HepG2 (cell line): Measurements from ENCODE around the gene MYO15A. TPM values are rescaled to one million over a fixed set of nuclear protein-coding genes. Genes with fewer than 3 reads are reported as not detected.

Experiments used
- ATAC-seq: fragments of 200-7000 bp; cut with Tn5 transposase; 3 replicates; pipeline ENCODE4 v1.9.1; 2020; ENCODE audit warnings: mild to moderate bottlenecking, moderate library complexity
- BruUV-seq: library from RNA; stranded (reverse); fragments of 400-500 nt; replicated peaks from 2 replicates; lab custom pipeline; 2021; lab: Mats Ljungman, UMichigan
- CTCF ChIA-PET: fragments of 300-600 bp; formaldehyde crosslinking; extraction: SDS; loops from one replicate; lab custom pipeline; 2021; ENCODE audit warnings: low total read pairs, inconsistent platforms, low intra/inter-chr PET ratio; lab: Yijun Ruan, JAX
- POLR2A ChIA-PET: fragments of 350-600 bp; sonication (Branson Sonifier 250); formaldehyde crosslinking; loops from one replicate; lab custom pipeline; 2020; ENCODE audit warnings: antibody characterized with exemption, inconsistent platforms; lab: Yijun Ruan, JAX
- DNase-seq: peaks from one replicate; pipeline ENCODE4 v3.0.0-alpha.2; 2015; ENCODE audit warnings: low spot score
- FAIRE-seq: peaks from 3 replicates; lab custom pipeline; 2011; peaks lifted over from hg19 to GRCh38; lab: Jason Lieb, UNC
- H2AFZ ChIP-seq: one replicate; pipeline ENCODE4 v1.6.1; 2011; ENCODE audit warnings: low read length, inconsistent platforms
- H3K27ac ChIP-seq: fragments of 300-600 bp; 3 replicates; pipeline ENCODE4 v1.8.0; 2011; ENCODE audit warnings: mixed run types, mild to moderate bottlenecking, mixed read lengths, low read length, inconsistent platforms; ENCODE audit not compliant: insufficient read depth; ENCODE audit errors: extremely low read length
- H3K27me3 ChIP-seq, 2 experiments: fragments of 200-600 bp in 1 of 2; 2 replicates in 1 of 2; 3 replicates in 1 of 2; pipeline versions ENCODE4 v1.6.0 to v1.8.0; 2011; ENCODE audit warnings: low read length in 2 of 2, mild to moderate bottlenecking in 2 of 2, moderate library complexity in 2 of 2, inconsistent platforms in 1 of 2; ENCODE audit not compliant: insufficient read depth in 2 of 2, control insufficient read depth in 1 of 2
- H3K36me3 ChIP-seq, 2 experiments: fragments of 200-600 bp in 1 of 2; replicated peaks in 1 of 2; 2 replicates in 1 of 2; 3 replicates in 1 of 2; pipeline versions ENCODE4 v1.5.1 to v1.8.0; 2011; ENCODE audit warnings: low read length in 2 of 2, inconsistent platforms in 1 of 2; ENCODE audit not compliant: insufficient read depth in 2 of 2, control insufficient read depth in 1 of 2
- H3K4me1 ChIP-seq: 2 replicates; pipeline ENCODE4 v1.5.1; 2012; ENCODE audit warnings: low read length, inconsistent platforms; ENCODE audit not compliant: insufficient read depth
- H3K4me2 ChIP-seq: 2 replicates; pipeline ENCODE4 v1.6.0; 2011; ENCODE audit warnings: low read depth, low read length, inconsistent platforms
- H3K4me3 ChIP-seq, 3 experiments: fragments of 200-600 bp in 1 of 3; sonication (generic), shearing (Covaris generic) in 1 of 3; replicated peaks in 1 of 3; 2 replicates each; pipeline ENCODE4 v1.5.1; 2011 to 2016; ENCODE audit warnings: low read length in 3 of 3, inconsistent platforms in 2 of 3, low read depth in 2 of 3, mild to moderate bottlenecking in 2 of 3, control low read depth in 1 of 3, mixed read lengths in 1 of 3; ENCODE audit not compliant: insufficient read depth in 1 of 3
- H3K79me2 ChIP-seq: one replicate; pipeline ENCODE4 v1.6.1; 2011; ENCODE audit warnings: low read length, inconsistent platforms; ENCODE audit not compliant: insufficient read depth
- H3K9ac ChIP-seq: 2 replicates; pipeline ENCODE4 v1.6.0; 2011; ENCODE audit warnings: mild to moderate bottlenecking, low read depth, low read length, inconsistent platforms; ENCODE audit not compliant: insufficient read depth
- H3K9me3 ChIP-seq: 2 replicates; pipeline ENCODE4 v1.5.1; 2012; ENCODE audit warnings: mild to moderate bottlenecking, low read length
- H4K20me1 ChIP-seq: 2 replicates; pipeline ENCODE4 v1.6.0; 2011; ENCODE audit warnings: inconsistent platforms, mild to moderate bottlenecking, low read length, moderate library complexity; ENCODE audit not compliant: insufficient read depth
- AHDC1 ChIP-seq: sonication (generic); formaldehyde crosslinking; IDR thresholded peaks from 2 replicates; pipeline ENCODE4 v1.5.1; 2020; ENCODE audit warnings: mild to moderate bottlenecking, missing genetic modification reagents, borderline replicate concordance
- JDP2 ChIP-seq: sonication (generic); formaldehyde crosslinking; IDR thresholded peaks from 2 replicates; pipeline ENCODE4 v1.8.1; 2022; ENCODE audit warnings: missing genetic modification reagents, borderline replicate concordance
- ZFX ChIP-seq: sonication (generic); formaldehyde crosslinking; IDR thresholded peaks from 2 replicates; pipeline ENCODE4 v1.4.0; 2020; ENCODE audit warnings: mild to moderate bottlenecking, low read depth, missing genetic modification reagents, moderate library complexity
- ZNF549 ChIP-seq: sonication (generic); formaldehyde crosslinking; IDR thresholded peaks from 2 replicates; pipeline ENCODE4 v1.5.0; 2020; ENCODE audit warnings: missing genetic modification reagents
- WGBS: methylation state at CpG from one replicate; pipeline ENCODE4 v1.1.6; 2017; ENCODE audit warnings: low lambda C conversion rate; 5-methylcytosine and 5-hydroxymethylcytosine counted together
- in situ Hi-C: cut with HindIII; loops from 2 replicates; pipeline ENCODE4 v1.10.0; 2017; ENCODE audit warnings: low pct_unique_long_range_greater_than_20kb; ENCODE audit not compliant: extremely low pct_ligation_motif_present
- intact Hi-C: fragments of 100-400 bp; cut with micrococcal nuclease; formaldehyde crosslinking; loops from one replicate; pipeline ENCODE4 v1.10.0; 2022; ENCODE audit not compliant: unreplicated experiment
- polyA plus RNA-seq, 8 experiments: library from polyadenylated mRNA; depleted of rRNA in 3 of 8; stranded (reverse) in 7 of 8; unstranded in 1 of 8; fragments of >200 nt; fragmentation: Illumina TruSeq in 4 of 8; extraction: Trizol in 4 of 8; gene quantifications; 2 replicates each; pipeline versions ENCODE4 v1.2.1 to v1.2.3, GENCODE V29; 2011 to 2016; ENCODE audit warnings: low read depth in 4 of 8, missing spikeins in 1 of 8, mixed read lengths in 1 of 8; ENCODE audit not compliant: insufficient read depth in 1 of 8
- total RNA-seq, 5 experiments: library from RNA; depleted of rRNA; stranded (reverse); fragments of >200 nt; fragmentation: Illumina TruSeq; extraction: Trizol; gene quantifications; 2 replicates each; pipeline ENCODE4 v1.2.3, GENCODE V29; 2016; ENCODE audit warnings: low read depth in 1 of 5

MYO15A gene
- total and polyA plus RNA-seq, 2 of the 13 experiments (the other 11 are each of a cell fraction or from before 2014, with no cell fraction given), result 0.07 to 0.20 TPM

- Histone ChIP-seq H3K27ac (no peak overlapping the region), H3K79me2 (no peaks in the 10 kb centered on the region), H3K9ac (no peak overlapping the region), H3K4me1 (peaks cover 27% of the 10 kb centered on the region), H2AFZ (no peak overlapping the region), H3K9me3 (no peaks in the 10 kb centered on the region), H4K20me1 (no peaks in the 10 kb centered on the region), H3K27me3 (peaks cover 3 to 9% of the 10 kb centered on the region in 2 experiments; a peak in 3 of 5 replicates), H3K36me3 (no peaks in the 10 kb centered on the region), H3K4me2 (no peak overlapping the region), H3K4me3 (no peak overlapping the region)
- ChIA-PET POLR2A (no interaction called here), CTCF (no interaction called here)
- 5% methylated on average over 4 of the region's 8 CpGs for WGBS
- TF ChIP-seq ZFX (no peak), ZNF549 (CRISPR knock-in tag) (no peak), AHDC1 (no peak), JDP2 (CRISPR knock-in tag) (no peak)
- intact Hi-C loops (no loop called here), in situ Hi-C loops (no loop called here)
- no TSS peak for BruUV-seq
- ATAC-seq, result no peak
- DNase-seq, result no peak
- FAIRE-seq, result no peak
Measured at GRCh38 chr17:18156171-18156975, 47.8 kb downstream of the MYO15A start.
